ENCODE data around the gene SYNE2. TPM values are rescaled to one million over a fixed set of nuclear protein-coding genes. Genes with fewer than 3 reads are reported as not detected.

SYNE2 gene
- total RNA-seq, 1 experiment from 2014 or later = 71.1 TPM

DNA sequence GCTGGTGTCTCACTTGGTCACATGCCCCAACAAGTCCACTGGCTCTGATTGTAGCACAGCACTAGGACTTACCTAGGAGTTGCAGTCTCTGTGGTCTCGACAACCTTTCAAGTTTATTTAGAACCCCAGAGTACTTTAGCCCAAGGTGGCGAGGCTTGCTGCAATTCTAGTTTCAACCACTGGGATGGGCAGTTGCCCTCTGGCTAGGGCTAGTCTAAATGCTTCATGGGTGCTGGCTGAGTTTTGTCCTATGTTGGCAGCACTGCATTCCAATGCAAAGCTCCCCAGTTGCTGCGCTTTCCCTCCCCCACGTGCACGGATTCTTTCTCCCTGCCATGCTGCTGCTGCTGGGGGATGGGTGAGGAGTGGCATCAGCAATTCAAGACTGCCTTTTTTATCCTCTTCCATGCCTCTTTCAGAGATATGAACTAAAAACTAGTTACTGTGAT lies 207.9 kb downstream of the SYNE2 start (continued):
- TF ChIP-seq, protein P1, sequence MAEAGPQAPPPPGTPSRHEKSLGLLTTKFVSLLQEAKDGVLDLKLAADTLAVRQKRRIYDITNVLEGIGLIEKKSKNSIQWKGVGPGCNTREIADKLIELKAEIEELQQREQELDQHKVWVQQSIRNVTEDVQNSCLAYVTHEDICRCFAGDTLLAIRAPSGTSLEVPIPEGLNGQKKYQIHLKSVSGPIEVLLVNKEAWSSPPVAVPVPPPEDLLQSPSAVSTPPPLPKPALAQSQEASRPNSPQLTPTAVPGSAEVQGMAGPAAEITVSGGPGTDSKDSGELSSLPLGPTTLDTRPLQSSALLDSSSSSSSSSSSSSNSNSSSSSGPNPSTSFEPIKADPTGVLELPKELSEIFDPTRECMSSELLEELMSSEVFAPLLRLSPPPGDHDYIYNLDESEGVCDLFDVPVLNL (CRISPR knock-in tag; IDR thresholded peaks at IDR 0.05; ENCODE audit: borderline replicate concordance, low read depth) = no peak
- peak; percentile 46; the same call in 1 of the 2 replicates for TF ChIP-seq TEAD4 (CRISPR knock-in tag; IDR thresholded peaks at IDR 0.05)
- TF ChIP-seq ZNF263 (CRISPR knock-in tag; IDR thresholded peaks at IDR 0.05; ENCODE audit: low read depth) = no peak
- TF ChIP-seq, protein P2, sequence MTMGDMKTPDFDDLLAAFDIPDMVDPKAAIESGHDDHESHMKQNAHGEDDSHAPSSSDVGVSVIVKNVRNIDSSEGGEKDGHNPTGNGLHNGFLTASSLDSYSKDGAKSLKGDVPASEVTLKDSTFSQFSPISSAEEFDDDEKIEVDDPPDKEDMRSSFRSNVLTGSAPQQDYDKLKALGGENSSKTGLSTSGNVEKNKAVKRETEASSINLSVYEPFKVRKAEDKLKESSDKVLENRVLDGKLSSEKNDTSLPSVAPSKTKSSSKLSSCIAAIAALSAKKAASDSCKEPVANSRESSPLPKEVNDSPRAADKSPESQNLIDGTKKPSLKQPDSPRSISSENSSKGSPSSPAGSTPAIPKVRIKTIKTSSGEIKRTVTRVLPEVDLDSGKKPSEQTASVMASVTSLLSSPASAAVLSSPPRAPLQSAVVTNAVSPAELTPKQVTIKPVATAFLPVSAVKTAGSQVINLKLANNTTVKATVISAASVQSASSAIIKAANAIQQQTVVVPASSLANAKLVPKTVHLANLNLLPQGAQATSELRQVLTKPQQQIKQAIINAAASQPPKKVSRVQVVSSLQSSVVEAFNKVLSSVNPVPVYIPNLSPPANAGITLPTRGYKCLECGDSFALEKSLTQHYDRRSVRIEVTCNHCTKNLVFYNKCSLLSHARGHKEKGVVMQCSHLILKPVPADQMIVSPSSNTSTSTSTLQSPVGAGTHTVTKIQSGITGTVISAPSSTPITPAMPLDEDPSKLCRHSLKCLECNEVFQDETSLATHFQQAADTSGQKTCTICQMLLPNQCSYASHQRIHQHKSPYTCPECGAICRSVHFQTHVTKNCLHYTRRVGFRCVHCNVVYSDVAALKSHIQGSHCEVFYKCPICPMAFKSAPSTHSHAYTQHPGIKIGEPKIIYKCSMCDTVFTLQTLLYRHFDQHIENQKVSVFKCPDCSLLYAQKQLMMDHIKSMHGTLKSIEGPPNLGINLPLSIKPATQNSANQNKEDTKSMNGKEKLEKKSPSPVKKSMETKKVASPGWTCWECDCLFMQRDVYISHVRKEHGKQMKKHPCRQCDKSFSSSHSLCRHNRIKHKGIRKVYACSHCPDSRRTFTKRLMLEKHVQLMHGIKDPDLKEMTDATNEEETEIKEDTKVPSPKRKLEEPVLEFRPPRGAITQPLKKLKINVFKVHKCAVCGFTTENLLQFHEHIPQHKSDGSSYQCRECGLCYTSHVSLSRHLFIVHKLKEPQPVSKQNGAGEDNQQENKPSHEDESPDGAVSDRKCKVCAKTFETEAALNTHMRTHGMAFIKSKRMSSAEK (CRISPR knock-in tag; IDR thresholded peaks at IDR 0.05; ENCODE audit: borderline replicate concordance) = peak; percentile 60; the same call in 1 of the 2 replicates
- TF ChIP-seq, protein P3, sequence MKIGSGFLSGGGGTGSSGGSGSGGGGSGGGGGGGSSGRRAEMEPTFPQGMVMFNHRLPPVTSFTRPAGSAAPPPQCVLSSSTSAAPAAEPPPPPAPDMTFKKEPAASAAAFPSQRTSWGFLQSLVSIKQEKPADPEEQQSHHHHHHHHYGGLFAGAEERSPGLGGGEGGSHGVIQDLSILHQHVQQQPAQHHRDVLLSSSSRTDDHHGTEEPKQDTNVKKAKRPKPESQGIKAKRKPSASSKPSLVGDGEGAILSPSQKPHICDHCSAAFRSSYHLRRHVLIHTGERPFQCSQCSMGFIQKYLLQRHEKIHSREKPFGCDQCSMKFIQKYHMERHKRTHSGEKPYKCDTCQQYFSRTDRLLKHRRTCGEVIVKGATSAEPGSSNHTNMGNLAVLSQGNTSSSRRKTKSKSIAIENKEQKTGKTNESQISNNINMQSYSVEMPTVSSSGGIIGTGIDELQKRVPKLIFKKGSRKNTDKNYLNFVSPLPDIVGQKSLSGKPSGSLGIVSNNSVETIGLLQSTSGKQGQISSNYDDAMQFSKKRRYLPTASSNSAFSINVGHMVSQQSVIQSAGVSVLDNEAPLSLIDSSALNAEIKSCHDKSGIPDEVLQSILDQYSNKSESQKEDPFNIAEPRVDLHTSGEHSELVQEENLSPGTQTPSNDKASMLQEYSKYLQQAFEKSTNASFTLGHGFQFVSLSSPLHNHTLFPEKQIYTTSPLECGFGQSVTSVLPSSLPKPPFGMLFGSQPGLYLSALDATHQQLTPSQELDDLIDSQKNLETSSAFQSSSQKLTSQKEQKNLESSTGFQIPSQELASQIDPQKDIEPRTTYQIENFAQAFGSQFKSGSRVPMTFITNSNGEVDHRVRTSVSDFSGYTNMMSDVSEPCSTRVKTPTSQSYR (CRISPR knock-in tag; IDR thresholded peaks at IDR 0.05) = peak; percentile 93
- TF ChIP-seq ZNF423 (CRISPR knock-in tag; IDR thresholded peaks at IDR 0.05) = peak; percentile 20; the same call in 1 of the 2 replicates
- peak; percentile 43; the same call in 1 of the 2 replicates for TF ChIP-seq SP1 (CRISPR knock-in tag; conservative IDR thresholded peaks at IDR 0.05)
- TF ChIP-seq CREB1 (CRISPR knock-in tag; IDR thresholded peaks at IDR 0.05) = no peak
- peak; percentile 84 for TF ChIP-seq MAX (CRISPR knock-in tag; IDR thresholded peaks at IDR 0.05)
- TF ChIP-seq USF2 (CRISPR knock-in tag; IDR thresholded peaks at IDR 0.05) = peak; percentile 55; the same call in 1 of the 2 replicates

GRCh38 chr14:64061115-64061514 lies 208.3 kb downstream of the SYNE2 start:
- peak overlapping the region; percentile 4; the same call in 1 of the 2 replicates for H3K4me3 Mint-ChIP-seq

More at GRCh38 chr14:64061115-64061514, 208.3 kb downstream of the SYNE2 start:
- Mint-ChIP-seq H3K27ac (peak overlapping the region; percentile 81), H3K27me3 (ENCODE audit: low read depth) (no peaks in the 10 kb centered on the region), H3K36me3 (peaks cover 10% of the 10 kb centered on the region), H3K9me3 (no peaks in the 10 kb centered on the region), H3K4me1 (peaks cover 25% of the 10 kb centered on the region)
- ATAC-seq (no peak), DNase-seq (ENCODE audit: low spot score) (no peak)
- TF ChIP-seq, protein P4, sequence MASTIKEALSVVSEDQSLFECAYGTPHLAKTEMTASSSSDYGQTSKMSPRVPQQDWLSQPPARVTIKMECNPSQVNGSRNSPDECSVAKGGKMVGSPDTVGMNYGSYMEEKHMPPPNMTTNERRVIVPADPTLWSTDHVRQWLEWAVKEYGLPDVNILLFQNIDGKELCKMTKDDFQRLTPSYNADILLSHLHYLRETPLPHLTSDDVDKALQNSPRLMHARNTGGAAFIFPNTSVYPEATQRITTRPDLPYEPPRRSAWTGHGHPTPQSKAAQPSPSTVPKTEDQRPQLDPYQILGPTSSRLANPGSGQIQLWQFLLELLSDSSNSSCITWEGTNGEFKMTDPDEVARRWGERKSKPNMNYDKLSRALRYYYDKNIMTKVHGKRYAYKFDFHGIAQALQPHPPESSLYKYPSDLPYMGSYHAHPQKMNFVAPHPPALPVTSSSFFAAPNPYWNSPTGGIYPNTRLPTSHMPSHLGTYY (CRISPR knock-in tag; IDR thresholded peaks at IDR 0.05) = no peak
- TF ChIP-seq TP53 (CRISPR knock-in tag; IDR thresholded peaks at IDR 0.05) (no peak), ETV6 (CRISPR knock-in tag; IDR thresholded peaks at IDR 0.05) (no peak)
- CTCF ChIA-PET = interaction anchor here (0.6 to 1.8 kb wide), 11 partner anchors 9 to 268 kb away, joined by 3 to 9 read pairs (median 5); partner anchors contain the start of gene ESR2
- POLR2A ChIA-PET = no interaction called here
